GM19193 (cell line): ENCODE measurements around the gene PFKFB4.

Experiments used
- POLR2A ChIP-seq: IDR thresholded peaks from 4 replicates; pipeline ENCODE4 v1.6.1; 2011; ENCODE audit not compliant: insufficient read depth, insufficient read length; ENCODE audit errors: extremely low read depth

PFKFB4 gene

GRCh38 chr3:48556796-48557626 lies at the start of gene PFKFB4:
TSS of gene PFKFB4 (minus strand) at chr3:48556803. CDS start at chr3:48556777, 26 bp downstream.
- peak; percentile 59 for TF ChIP-seq POLR2A

GRCh38 chr3:48601622-48601994 lies 45.0 kb upstream of the PFKFB4 start:
- no peak for TF ChIP-seq POLR2A

- no peak for TF ChIP-seq POLR2A
Observed at GRCh38 chr3:48600711-48601621, 44.4 kb upstream of the PFKFB4 start.

GRCh38 chr3:48599509-48600285 lies 43.1 kb upstream of the PFKFB4 start:
- no peak for TF ChIP-seq POLR2A

GRCh38 chr3:48599077-48599501 lies 42.5 kb upstream of the PFKFB4 start:
- TF ChIP-seq POLR2A: no peak

- TF ChIP-seq POLR2A: no peak
Observed at GRCh38 chr3:48598323-48599076, 41.9 kb upstream of the PFKFB4 start.

GRCh38 chr3:48597408-48597800 lies 40.8 kb upstream of the PFKFB4 start:
- TF ChIP-seq POLR2A: no peak

GRCh38 chr3:48596676-48597407 lies 40.2 kb upstream of the PFKFB4 start:
- no peak for TF ChIP-seq POLR2A

GRCh38 chr3:48596157-48596556 lies 39.6 kb upstream of the PFKFB4 start:
- no peak for TF ChIP-seq POLR2A

- no peak for TF ChIP-seq POLR2A
Observed at GRCh38 chr3:48595526-48596121, 39.0 kb upstream of the PFKFB4 start.

- TF ChIP-seq POLR2A: no peak
Observed at GRCh38 chr3:48595075-48595525, 38.5 kb upstream of the PFKFB4 start, which contains the start of gene COL7A1. TSS of gene COL7A1 (minus strand) at chr3:48595329. CDS start at chr3:48595159, 170 bp downstream.

GRCh38 chr3:48594417-48595049 lies 37.9 kb upstream of the PFKFB4 start:
- TF ChIP-seq POLR2A: no peak
